GM12801 (cell line): Measurements from ENCODE around the gene DHCR7.

ENCODE experiments used
- TF ChIP-seq, protein P1 (sequence below): IDR thresholded peaks from one replicate; pipeline ENCODE4 v1.5.1; 2011; ENCODE audit warnings: control low read depth; ENCODE audit not compliant: insufficient read length; ENCODE audit errors: extremely low read depth

DHCR7 gene

GRCh38 chr11:71448257-71449171 is at the start of gene DHCR7:
DHCR7 (minus strand) TSS chr11:71448393; CDS start chr11:71444952, 3,441 bp downstream.
- TF ChIP-seq, protein P1, sequence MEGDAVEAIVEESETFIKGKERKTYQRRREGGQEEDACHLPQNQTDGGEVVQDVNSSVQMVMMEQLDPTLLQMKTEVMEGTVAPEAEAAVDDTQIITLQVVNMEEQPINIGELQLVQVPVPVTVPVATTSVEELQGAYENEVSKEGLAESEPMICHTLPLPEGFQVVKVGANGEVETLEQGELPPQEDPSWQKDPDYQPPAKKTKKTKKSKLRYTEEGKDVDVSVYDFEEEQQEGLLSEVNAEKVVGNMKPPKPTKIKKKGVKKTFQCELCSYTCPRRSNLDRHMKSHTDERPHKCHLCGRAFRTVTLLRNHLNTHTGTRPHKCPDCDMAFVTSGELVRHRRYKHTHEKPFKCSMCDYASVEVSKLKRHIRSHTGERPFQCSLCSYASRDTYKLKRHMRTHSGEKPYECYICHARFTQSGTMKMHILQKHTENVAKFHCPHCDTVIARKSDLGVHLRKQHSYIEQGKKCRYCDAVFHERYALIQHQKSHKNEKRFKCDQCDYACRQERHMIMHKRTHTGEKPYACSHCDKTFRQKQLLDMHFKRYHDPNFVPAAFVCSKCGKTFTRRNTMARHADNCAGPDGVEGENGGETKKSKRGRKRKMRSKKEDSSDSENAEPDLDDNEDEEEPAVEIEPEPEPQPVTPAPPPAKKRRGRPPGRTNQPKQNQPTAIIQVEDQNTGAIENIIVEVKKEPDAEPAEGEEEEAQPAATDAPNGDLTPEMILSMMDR: no peak

GRCh38 chr11:71496421-71496820 is 48.2 kb upstream of the DHCR7 start:
- TF ChIP-seq, protein P1: no peak

DNA sequence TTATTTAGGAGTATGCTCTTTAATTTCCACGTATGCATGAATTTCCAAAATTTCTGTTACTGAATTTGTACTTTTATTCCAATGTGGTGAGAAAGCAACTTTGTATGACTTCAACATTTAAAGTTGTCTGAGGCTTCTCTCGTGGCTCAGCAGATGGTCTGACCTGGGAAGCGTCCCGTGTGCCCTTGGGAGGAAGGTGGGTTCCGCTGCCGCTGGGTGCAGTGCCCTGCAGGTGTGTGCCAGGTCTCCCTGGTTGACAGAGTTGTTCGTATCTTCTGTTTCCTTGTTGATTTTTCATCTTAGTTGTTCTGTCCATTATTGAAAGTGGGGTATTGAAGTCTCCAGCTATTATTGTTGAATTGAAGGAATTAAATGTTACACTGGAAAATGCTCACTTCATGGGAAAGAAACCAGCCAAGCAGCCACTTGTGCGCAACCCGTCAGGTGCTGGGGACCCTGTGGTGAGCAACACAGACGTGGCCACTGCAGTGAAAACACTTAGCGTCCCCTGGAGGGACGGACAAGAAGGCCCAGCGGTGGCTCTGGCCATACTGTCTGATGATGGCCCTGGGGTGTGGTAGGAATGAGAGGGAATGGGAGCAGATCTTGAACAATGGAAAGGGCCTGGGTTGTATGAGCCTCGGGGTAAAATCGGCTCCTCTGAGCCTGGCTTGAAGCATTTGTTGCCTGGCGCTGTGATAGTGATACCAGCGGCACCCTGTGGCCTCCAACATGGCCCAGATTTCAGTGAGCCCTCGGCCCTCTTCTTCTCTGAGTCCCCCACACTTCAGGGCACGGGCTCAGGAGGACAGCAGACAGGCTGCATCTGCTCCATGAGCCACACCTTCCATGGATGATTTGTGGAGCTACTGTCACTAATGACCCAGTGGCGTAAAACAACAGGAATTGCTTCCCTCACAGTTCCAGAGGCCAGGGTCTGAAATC is 47.4 kb upstream of the DHCR7 start:
- TF ChIP-seq, protein P1: no peak

- TF ChIP-seq, protein P1: no peak
Measured at GRCh38 chr11:71491940-71492339, 43.7 kb upstream of the DHCR7 start.

GRCh38 chr11:71491531-71491930 is 43.3 kb upstream of the DHCR7 start:
- TF ChIP-seq, protein P1: no peak

DNA sequence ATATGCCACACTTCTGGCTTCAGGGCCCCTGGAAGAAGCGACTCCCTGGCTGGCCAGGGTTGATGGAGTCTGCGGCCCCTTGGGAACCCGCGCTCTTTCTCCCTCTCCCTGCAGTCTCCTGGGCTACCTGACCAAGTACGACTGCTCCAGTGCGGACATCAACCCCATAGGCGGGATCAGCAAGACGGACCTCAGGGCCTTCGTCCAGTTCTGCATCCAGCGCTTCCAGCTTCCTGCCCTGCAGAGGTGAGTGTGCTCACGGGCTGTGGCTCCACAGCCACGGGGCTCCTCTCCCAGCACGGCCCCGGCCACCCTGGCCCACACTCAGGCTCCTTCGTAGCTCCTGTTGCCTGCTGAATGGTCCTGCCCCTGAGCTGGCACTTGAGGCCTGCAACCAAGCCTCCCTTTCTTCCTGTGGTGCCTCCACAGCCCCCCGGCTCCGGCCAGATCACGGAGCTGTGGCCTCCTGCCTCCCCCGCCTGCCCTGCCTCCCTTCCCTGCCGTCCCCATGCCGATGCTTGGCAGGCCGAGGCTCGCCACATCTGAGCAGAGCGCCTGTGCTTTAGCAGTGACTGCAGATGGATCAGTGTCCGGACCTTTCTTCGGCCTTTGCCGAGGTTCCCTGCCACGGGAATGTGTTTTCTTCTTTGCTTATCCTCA is 42.7 kb upstream of the DHCR7 start:
- TF ChIP-seq, protein P1: no peak
